H54 (cell line): ENCODE measurements around the gene SV2C.
"Not testable (repeated sequence)": the region's sequence is repeated elsewhere in the genome, so short reads cannot be mapped to it uniquely, and the experiment has no call there.

ENCODE experiments used
- DNase-seq: peaks from one replicate; pipeline ENCODE4 v3.0.0; 2011; ENCODE audit warnings: low spot score, mixed read lengths; ENCODE audit not compliant: insufficient read length
- FAIRE-seq: peaks from 3 replicates; lab custom pipeline; 2011; peaks lifted over from hg19 to GRCh38; lab: Jason Lieb, UNC
- POLR2A ChIP-seq: IDR thresholded peaks from 2 replicates; pipeline ENCODE4 v1.6.1; 2011; ENCODE audit warnings: low read depth, mild to moderate bottlenecking, low read length

Gene SV2C

GRCh38 chr5:76084496-76085242 lies 1.5 kb downstream of the SV2C start:
- FAIRE-seq (no peak), DNase-seq (no peak)
- TF ChIP-seq POLR2A, result no peak

DNA sequence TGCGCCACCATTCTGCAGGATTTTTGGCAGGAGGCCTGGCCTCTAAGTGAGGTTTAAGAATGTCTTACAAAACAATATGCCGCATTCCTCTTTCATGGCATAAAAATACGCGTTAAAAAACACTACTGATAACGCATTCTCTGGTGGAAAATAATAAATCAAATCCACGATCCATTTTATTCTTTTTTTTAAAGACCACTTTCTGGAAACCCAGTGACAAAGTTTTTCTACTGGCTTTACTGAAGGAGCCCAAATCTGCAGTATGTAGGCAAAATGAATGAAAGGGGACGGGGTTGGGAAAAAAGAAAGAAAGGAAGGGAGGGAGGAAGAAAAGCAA lies 2.0 kb downstream of the SV2C start:
- FAIRE-seq (no peak), DNase-seq (no peak)
- no peak for TF ChIP-seq POLR2A

GRCh38 chr5:76086095-76086494 lies 2.9 kb downstream of the SV2C start:
- TF ChIP-seq POLR2A, result no peak
- FAIRE-seq (no peak), DNase-seq (no peak)

- not testable (repeated sequence) for DNase-seq, FAIRE-seq
These were observed 6.0 kb downstream of the SV2C start for GRCh38 chr5:76089156-76089555.

DNA sequence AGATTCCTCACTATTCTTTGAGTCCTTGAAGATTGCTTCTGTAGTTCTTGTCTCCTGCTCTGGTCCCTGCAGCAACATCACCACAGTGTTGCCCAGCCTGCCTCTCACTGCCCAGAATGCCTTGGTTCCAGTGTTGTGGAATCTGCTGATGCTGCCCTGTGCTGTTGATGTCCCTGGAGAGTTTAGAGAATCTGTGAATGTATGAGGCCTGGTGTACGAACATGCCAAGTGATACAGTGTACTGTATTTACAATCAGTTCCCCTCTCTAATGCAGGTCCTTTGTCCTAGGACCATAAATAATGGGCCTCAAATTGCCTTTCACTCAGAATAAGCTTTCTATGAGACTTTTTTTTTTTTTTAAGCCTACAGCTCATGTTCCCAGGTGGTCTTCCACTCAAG lies 8.2 kb downstream of the SV2C start:
- DNase-seq (no peak), FAIRE-seq (no peak)
- TF ChIP-seq POLR2A, result no peak

GRCh38 chr5:76099286-76099702 lies 16.1 kb downstream of the SV2C start:
- no peak for TF ChIP-seq POLR2A
- FAIRE-seq, result no peak
- no peak for DNase-seq

DNA sequence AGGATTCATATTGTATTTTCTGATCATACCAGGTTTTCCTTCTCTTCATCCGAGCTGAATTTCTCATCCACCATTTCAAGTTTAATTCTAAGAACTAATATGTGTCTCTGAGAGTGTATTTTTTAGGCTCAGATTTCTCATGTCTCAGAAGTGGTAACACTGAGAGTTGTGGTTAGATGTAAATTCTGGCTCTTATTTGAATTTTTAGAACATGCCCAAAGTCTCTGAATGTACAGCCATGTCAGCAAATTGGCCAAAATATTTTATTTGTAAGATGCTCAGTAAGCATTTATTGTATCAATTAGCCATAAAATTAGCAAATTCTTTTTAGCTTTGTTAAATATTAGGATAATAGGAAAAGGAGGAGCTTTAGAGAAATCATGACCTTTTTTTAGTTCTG lies 16.6 kb downstream of the SV2C start:
- no peak for FAIRE-seq
- no peak for TF ChIP-seq POLR2A

GRCh38 chr5:76104027-76104426 lies 20.8 kb downstream of the SV2C start:
- FAIRE-seq (no peak), DNase-seq (no peak)
- no peak for TF ChIP-seq POLR2A

More for the DNA sequence above, 16.6 kb downstream of the SV2C start:
- no peak for DNase-seq

DNA sequence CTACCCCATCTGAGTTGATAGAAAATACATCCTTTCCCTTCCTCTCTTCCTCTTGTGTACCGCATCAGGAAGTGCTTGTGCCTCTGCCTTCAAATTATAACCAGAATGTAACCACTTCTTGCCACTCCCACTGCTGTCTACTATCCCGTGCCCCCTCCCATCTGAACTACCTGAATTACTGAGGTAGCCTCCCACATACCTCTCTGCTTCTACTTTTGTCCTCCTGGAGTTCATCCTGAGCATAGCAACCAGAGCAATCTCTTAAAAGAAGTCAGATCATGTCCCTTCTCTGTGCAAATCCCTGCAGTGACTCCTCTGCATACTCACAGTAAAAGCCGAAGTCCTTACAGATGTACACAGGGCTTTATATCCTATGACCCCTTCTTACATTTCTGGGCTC lies 23.0 kb downstream of the SV2C start:
- no peak for TF ChIP-seq POLR2A
- FAIRE-seq (no peak), DNase-seq (no peak)

DNA sequence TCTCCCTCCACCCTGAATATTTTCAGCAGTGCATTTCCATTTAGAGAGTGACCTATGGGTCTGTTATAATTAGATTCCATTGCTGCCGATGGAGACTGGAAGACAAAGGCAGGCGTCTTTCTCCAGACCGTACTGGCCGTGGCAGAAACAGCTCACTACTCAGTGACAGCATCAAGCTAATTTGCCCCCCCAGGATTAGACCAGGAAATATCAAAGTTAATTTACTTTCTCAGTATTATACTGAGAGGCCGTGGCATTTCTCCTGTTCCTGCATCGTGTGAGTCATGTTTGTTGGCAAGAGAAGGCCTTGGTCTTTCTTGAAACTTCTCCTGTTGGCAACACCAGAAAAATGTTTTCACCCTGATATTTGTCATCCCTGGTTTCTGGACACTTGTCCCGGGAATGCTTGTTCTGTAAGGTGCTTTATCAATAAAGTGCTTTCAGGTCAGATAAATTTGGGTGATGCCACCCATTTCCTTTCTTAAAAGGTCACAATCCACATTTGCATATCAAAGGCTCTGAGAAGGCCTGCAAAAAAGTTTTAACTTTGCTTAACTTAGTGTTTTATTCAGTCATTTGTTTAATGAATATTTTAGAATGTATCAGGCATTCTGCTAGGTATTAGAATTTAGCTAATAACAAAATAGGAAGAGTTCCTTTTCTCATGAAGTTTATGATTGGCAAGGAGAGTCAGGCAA lies 28.4 kb downstream of the SV2C start:
- no peak for TF ChIP-seq POLR2A

DNA sequence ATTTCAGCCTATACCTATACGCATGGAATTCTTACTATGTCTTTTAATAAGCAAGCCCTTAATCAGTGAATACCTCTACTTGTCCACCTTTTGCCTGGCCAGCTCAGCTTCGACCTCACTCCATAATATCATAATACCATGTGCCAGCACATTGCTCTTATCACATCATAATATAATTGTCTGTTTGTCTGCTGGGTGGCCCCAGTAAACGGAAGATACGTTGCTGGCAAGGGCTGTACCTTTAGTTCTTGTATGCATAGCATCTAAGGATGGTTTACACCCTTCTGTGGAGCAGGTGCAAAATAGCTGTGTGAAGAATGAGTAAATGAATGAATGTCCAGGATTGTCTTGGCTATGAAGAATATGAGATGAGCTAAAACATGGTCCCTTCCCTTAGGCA lies 29.9 kb downstream of the SV2C start:
- no peak for TF ChIP-seq POLR2A
- no peak for DNase-seq
- no peak for FAIRE-seq

More for the DNA sequence above, 28.4 kb downstream of the SV2C start:
- DNase-seq, result no peak
- no peak for FAIRE-seq

- DNase-seq, result no peak
- no peak for FAIRE-seq
- no peak for TF ChIP-seq POLR2A
These were observed 31.1 kb downstream of the SV2C start for GRCh38 chr5:76114179-76114851.

DNA sequence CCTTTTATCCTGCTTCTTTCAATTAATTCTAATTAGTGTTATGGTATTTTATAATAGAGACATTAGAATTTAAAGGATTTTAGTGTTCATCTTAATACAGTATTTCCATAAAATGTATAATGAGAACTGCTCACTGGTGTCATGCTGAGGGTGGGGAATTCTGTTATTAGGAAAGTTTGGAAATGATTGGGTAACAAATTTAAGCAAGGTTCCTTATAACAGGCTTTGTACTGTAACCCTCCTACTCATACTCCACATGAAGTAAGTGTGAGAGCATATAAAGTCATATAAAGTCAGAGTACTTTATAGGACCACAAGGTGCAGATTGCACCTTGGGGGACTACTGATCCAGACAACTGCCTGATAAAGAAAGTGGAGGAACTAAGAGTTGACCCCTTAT lies 42.2 kb downstream of the SV2C start:
- FAIRE-seq (no peak), DNase-seq (no peak)
- TF ChIP-seq POLR2A, result no peak

GRCh38 chr5:76125888-76126287 lies 42.7 kb downstream of the SV2C start:
- TF ChIP-seq POLR2A, result no peak
- DNase-seq (no peak), FAIRE-seq (no peak)
